HepG2 (cell line): ENCODE measurements around the gene ADGRG1. TPM values are rescaled to one million over a fixed set of nuclear protein-coding genes. Genes with fewer than 3 reads are reported as not detected.

ENCODE experiments used
- ELK4 ChIP-seq: sonication (generic); formaldehyde crosslinking; IDR thresholded peaks from 2 replicates; pipeline ENCODE4 v1.9.0; 2021; ENCODE audit warnings: missing genetic modification reagents, borderline replicate concordance
- KLF12 ChIP-seq: sonication (generic); formaldehyde crosslinking; IDR thresholded peaks from 2 replicates; pipeline ENCODE4 v1.4.0; 2020; ENCODE audit warnings: missing genetic modification reagents, borderline replicate concordance
- MED13 ChIP-seq: sonication (generic); formaldehyde crosslinking; IDR thresholded peaks from 2 replicates; pipeline ENCODE4 v1.5.0; 2020; ENCODE audit warnings: missing genetic modification reagents
- NBN ChIP-seq: fragments of 450-650 bp; conservative IDR thresholded peaks from 2 replicates; pipeline ENCODE4 v1.6.1; 2017
- THAP8 ChIP-seq: sonication (generic); formaldehyde crosslinking; IDR thresholded peaks from 2 replicates; pipeline ENCODE4 v1.5.1; 2020; ENCODE audit warnings: missing genetic modification reagents, mild to moderate bottlenecking, borderline replicate concordance
- ZBTB38 ChIP-seq: sonication (generic); formaldehyde crosslinking; IDR thresholded peaks from 2 replicates; pipeline ENCODE4 v1.5.1; 2020; ENCODE audit warnings: mild to moderate bottlenecking, missing genetic modification reagents
- ZMAT3 ChIP-seq: sonication (generic); formaldehyde crosslinking; conservative IDR thresholded peaks from 2 replicates; pipeline ENCODE4 v1.7.0; 2021; ENCODE audit warnings: missing genetic modification reagents
- ZMYM3 ChIP-seq: sonication (generic); formaldehyde crosslinking; IDR thresholded peaks from 2 replicates; pipeline ENCODE4 v1.5.1; 2020; ENCODE audit warnings: mild to moderate bottlenecking, missing genetic modification reagents
- ZNF138 ChIP-seq: sonication (generic); formaldehyde crosslinking; IDR thresholded peaks from 2 replicates; pipeline ENCODE4 v1.5.0; 2020; ENCODE audit warnings: mild to moderate bottlenecking, low read depth, missing genetic modification reagents
- ZNF441 ChIP-seq: sonication (generic); formaldehyde crosslinking; IDR thresholded peaks from 2 replicates; pipeline ENCODE4 v1.7.0; 2021; ENCODE audit warnings: missing genetic modification reagents, borderline replicate concordance
- ZNF83 ChIP-seq: sonication (generic); formaldehyde crosslinking; IDR thresholded peaks from 2 replicates; pipeline ENCODE4 v1.4.0; 2020; ENCODE audit warnings: missing genetic modification reagents, mild to moderate bottlenecking, borderline replicate concordance
- ZSCAN30 ChIP-seq: sonication (generic); formaldehyde crosslinking; IDR thresholded peaks from 2 replicates; pipeline ENCODE4 v1.5.0; 2020; ENCODE audit warnings: mild to moderate bottlenecking, missing genetic modification reagents
- polyA plus RNA-seq, 8 experiments: library from polyadenylated mRNA; depleted of rRNA in 3 of 8; stranded (reverse) in 7 of 8; unstranded in 1 of 8; fragments of >200 nt; fragmentation: Illumina TruSeq in 4 of 8; extraction: Trizol in 4 of 8; gene quantifications; 2 replicates each; pipeline versions ENCODE4 v1.2.1 to v1.2.3, GENCODE V29; 2011 to 2016; ENCODE audit warnings: low read depth in 4 of 8, missing spikeins in 1 of 8, mixed read lengths in 1 of 8; ENCODE audit not compliant: insufficient read depth in 1 of 8
- total RNA-seq, 5 experiments: library from RNA; depleted of rRNA; stranded (reverse); fragments of >200 nt; fragmentation: Illumina TruSeq; extraction: Trizol; gene quantifications; 2 replicates each; pipeline ENCODE4 v1.2.3, GENCODE V29; 2016; ENCODE audit warnings: low read depth in 1 of 5

The ADGRG1 gene
- total and polyA plus RNA-seq, 2 of the 13 experiments (the other 11 are each of a cell fraction or from before 2014, with no cell fraction given): 2.7 to 5.9 TPM

- TF ChIP-seq ZNF83 (CRISPR knock-in tag) (no peak), ZBTB38 (CRISPR knock-in tag) (0 out of 2 replicates have a peak, but pooled peaks have one; percentile 2), ZNF441 (no peak), ZMAT3 (no peak), MED13 (CRISPR knock-in tag) (no peak), ELK4 (CRISPR knock-in tag) (no peak), THAP8 (CRISPR knock-in tag) (no peak), ZMYM3 (CRISPR knock-in tag) (peak; percentile 24; the same call in 1 of the 2 replicates), ZNF138 (no peak), ZSCAN30 (CRISPR knock-in tag) (no peak), NBN (no peak), KLF12 (CRISPR knock-in tag) (no peak)
- TF ChIP-seq, all 625 proteins: peak for 9
Observed at GRCh38 chr16:57689762-57690558, 61.5 kb downstream of the ADGRG1 start (continued).
